Measurements from ENCODE around the gene SGMS1. TPM values are rescaled to one million over a fixed set of nuclear protein-coding genes. Genes with fewer than 3 reads are reported as not detected.
A peak's percentile ranks its signal among the peaks of the same experiment; 100 is the strongest.

The SGMS1 gene
- total RNA-seq, 1 experiment from 2014 or later = 20.4 TPM

DNA sequence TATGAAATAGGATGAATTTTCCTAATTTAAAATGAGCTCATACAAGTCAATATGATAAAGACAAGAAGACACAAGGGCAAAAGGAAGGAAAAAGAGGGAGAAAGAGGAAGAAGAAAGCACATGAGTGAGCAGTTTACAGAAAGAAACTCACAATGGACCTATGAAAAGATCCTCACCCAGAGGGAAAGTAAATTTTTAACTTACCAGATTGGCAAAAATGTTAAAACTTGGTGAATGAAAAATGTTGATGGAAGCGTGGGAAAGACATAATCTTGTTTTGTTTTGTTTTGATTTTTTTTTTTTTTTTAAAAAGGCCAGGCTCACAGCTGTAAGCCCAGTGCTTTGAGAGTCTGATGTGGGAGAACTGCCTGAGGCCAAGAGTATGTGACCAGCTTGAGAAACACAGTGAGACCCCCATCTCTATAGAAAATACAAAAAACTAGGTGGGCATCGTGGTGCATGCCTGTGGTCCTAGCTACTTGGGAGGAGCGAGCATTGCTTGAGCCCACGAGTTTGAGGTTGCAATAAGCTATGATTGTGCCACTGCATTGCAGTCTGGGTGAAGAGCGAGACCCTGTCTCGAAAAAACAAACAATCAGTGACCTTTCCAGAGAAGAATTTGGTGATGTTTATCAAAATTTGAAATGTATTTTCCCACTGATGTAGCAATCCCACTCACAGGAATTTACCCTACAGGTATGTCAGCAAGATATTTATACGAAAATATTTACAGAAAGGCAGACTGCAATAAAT is 219.6 kb downstream of the SGMS1 start:
- H3K36me3 Mint-ChIP-seq (ENCODE audit: insufficient read depth in 1 of 3, low read depth in 3 of 3) = peaks cover 2 to 10% (median 6%) of the 10 kb centered on the region in 3 experiments; a peak in 4 of 7 replicates
- peak overlapping the region in 2 of 3 experiments; percentile 5 to 43; a peak in 4 of 7 replicates for H3K27ac Mint-ChIP-seq

More for the DNA sequence above, 219.6 kb downstream of the SGMS1 start:
- TF ChIP-seq, protein P1, sequence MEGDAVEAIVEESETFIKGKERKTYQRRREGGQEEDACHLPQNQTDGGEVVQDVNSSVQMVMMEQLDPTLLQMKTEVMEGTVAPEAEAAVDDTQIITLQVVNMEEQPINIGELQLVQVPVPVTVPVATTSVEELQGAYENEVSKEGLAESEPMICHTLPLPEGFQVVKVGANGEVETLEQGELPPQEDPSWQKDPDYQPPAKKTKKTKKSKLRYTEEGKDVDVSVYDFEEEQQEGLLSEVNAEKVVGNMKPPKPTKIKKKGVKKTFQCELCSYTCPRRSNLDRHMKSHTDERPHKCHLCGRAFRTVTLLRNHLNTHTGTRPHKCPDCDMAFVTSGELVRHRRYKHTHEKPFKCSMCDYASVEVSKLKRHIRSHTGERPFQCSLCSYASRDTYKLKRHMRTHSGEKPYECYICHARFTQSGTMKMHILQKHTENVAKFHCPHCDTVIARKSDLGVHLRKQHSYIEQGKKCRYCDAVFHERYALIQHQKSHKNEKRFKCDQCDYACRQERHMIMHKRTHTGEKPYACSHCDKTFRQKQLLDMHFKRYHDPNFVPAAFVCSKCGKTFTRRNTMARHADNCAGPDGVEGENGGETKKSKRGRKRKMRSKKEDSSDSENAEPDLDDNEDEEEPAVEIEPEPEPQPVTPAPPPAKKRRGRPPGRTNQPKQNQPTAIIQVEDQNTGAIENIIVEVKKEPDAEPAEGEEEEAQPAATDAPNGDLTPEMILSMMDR (conservative IDR thresholded peaks at IDR 0.05) = no peak
- H4K91ac ChIP-seq (ENCODE audit: insufficient read length, low read depth, low read length) = no peak overlapping the region
- H3K4me1 ChIP-seq (ENCODE audit: insufficient read depth, low read length) = peaks cover 4% of the 10 kb centered on the region
- no peak overlapping the region for H3K56ac ChIP-seq (ENCODE audit: insufficient read length, low read depth, low read length)
- H2BK5ac ChIP-seq (ENCODE audit: insufficient read length, low read length) = no peak overlapping the region
- no peak overlapping the region for H3K4me2 ChIP-seq (ENCODE audit: insufficient read depth, insufficient read length, low read length)
- no peaks in the 10 kb centered on the region for H3K9me3 ChIP-seq (ENCODE audit: control insufficient read depth, low read depth, low read length)
- no peaks in the 10 kb centered on the region for H3K27me3 Mint-ChIP-seq (ENCODE audit: low read depth)
- peaks cover 0 to 5% of the 10 kb centered on the region in 2 experiments; a peak in 2 of 5 replicates for H3K9me3 Mint-ChIP-seq
- H3K4ac ChIP-seq (ENCODE audit: low read depth, low read length) = no peak overlapping the region
- no peak overlapping the region for H3K27ac ChIP-seq (ENCODE audit: insufficient read length, low read depth, low read length)
- no peak overlapping the region for H2AFZ ChIP-seq (ENCODE audit: low read length)
- no peak overlapping the region for H2BK15ac ChIP-seq (ENCODE audit: low read depth, low read length)
- H2BK120ac ChIP-seq (ENCODE audit: low read depth, low read length, poor library complexity, severe bottlenecking) = no peak overlapping the region
- no peak overlapping the region for H3K14ac ChIP-seq (ENCODE audit: insufficient read depth, low read length)
- H3K4me1 Mint-ChIP-seq = peaks cover 22 to 24% of the 10 kb centered on the region in 2 experiments
- H4K5ac ChIP-seq (ENCODE audit: insufficient read length, low read depth, low read length) = no peak overlapping the region
- no CpG with 5 or more reads among the region's 7 CpGs for WGBS (ENCODE audit: extremely low coverage, insufficient read length, low lambda C conversion rate)
- H3K79me2 ChIP-seq (ENCODE audit: insufficient read depth, low read length) = no peaks in the 10 kb centered on the region; the same call in 1 of the 2 replicates
- no peak overlapping the region for H3K18ac ChIP-seq (ENCODE audit: insufficient read length, low read depth, low read length)
- no peaks in the 10 kb centered on the region for H3K23me2 ChIP-seq (ENCODE audit: insufficient read length, low read depth, low read length, poor library complexity, severe bottlenecking)
- no peaks in the 10 kb centered on the region for H4K20me1 ChIP-seq (ENCODE audit: control insufficient read depth, insufficient read depth, insufficient read length)
- H2BK12ac ChIP-seq (ENCODE audit: insufficient read length, low read depth, low read length) = no peak overlapping the region
- DNase-seq = no peak
- no peak overlapping the region for H2BK20ac ChIP-seq (ENCODE audit: low read depth, low read length, poor library complexity, severe bottlenecking)
- H2AK5ac ChIP-seq (ENCODE audit: insufficient read length, low read length) = no peak overlapping the region
- H3K27me3 ChIP-seq (ENCODE audit: insufficient read depth, low read length) = no peaks in the 10 kb centered on the region
- no peaks in the 10 kb centered on the region for H3K79me1 ChIP-seq (ENCODE audit: insufficient read depth, low read depth, low read length, poor library complexity, severe bottlenecking)
- no peak overlapping the region for H3K23ac ChIP-seq (ENCODE audit: insufficient read length, low read depth, low read length)
- no peak overlapping the region for H4K8ac ChIP-seq (replicated peaks; ENCODE audit: insufficient read length, low read depth, low read length)
- no peak overlapping the region for H3K9ac ChIP-seq (ENCODE audit: extremely low read depth, insufficient read length, low read length)
- H3K4me3 Mint-ChIP-seq = no peak overlapping the region
- no peak overlapping the region for H3T11ph ChIP-seq (ENCODE audit: low read length)
